Caco-2 (cell line): ENCODE data around the gene DOK7. TPM values are rescaled to one million over a fixed set of nuclear protein-coding genes. Genes with fewer than 3 reads are reported as not detected.
"Not testable (repeated sequence)": the region's sequence is repeated elsewhere in the genome, so short reads cannot be mapped to it uniquely, and the experiment has no call there.

Experiments used
- BruUV-seq: library from RNA; stranded (reverse); fragments of 400-500 nt; replicated peaks from 2 replicates; lab custom pipeline; 2021; lab: Mats Ljungman, UMichigan
- CTCF ChIA-PET: fragments of 300-600 bp; sonication (Branson Sonifier 250); formaldehyde crosslinking; loops from one replicate; lab custom pipeline; 2022; ENCODE audit warnings: antibody characterized with exemption; lab: Charles Lee
- POLR2A ChIA-PET: fragments of 300-600 bp; sonication (Branson Sonifier 250); formaldehyde crosslinking; loops from one replicate; lab custom pipeline; 2022; ENCODE audit warnings: antibody characterized with exemption; lab: Charles Lee
- DNase-seq, 2 experiments: peaks; one replicate each; pipeline versions ENCODE4 v3.0.0 to v3.0.0-alpha.2; 2020 to 2022
- H3K27me3 ChIP-seq: replicated peaks from 2 replicates; pipeline ENCODE4 v1.6.0; 2011; ENCODE audit warnings: low read length; ENCODE audit not compliant: control insufficient read depth, insufficient read depth
- H3K36me3 ChIP-seq: 2 replicates; pipeline ENCODE4 v1.5.1; 2011; ENCODE audit warnings: low read length; ENCODE audit not compliant: control insufficient read depth, insufficient read depth
- H3K4me1 ChIP-seq: fragments of 250-450 bp; sonication (Bioruptor Pico); 2 replicates; pipeline ENCODE4 v1.5.1; 2020; ENCODE audit warnings: mild to moderate bottlenecking
- H3K4me3 ChIP-seq: 2 replicates; pipeline ENCODE4 v1.5.1; 2011; ENCODE audit warnings: low read depth, mild to moderate bottlenecking, control low read depth, low read length
- H3K9me3 ChIP-seq: fragments of 250-450 bp; sonication (Bioruptor Pico); 2 replicates; pipeline ENCODE4 v1.5.1; 2020; ENCODE audit warnings: mild to moderate bottlenecking, moderate library complexity
- H3K27ac Mint-ChIP-seq: one replicate; pipeline ENCODE4 v1.8.0; 2022; ENCODE audit warnings: mixed read lengths; ENCODE audit not compliant: unreplicated experiment
- H3K27me3 Mint-ChIP-seq: one replicate; pipeline ENCODE4 v1.8.0; 2022; ENCODE audit warnings: mixed read lengths; ENCODE audit not compliant: insufficient read depth, unreplicated experiment
- H3K36me3 Mint-ChIP-seq: one replicate; pipeline ENCODE4 v1.8.0; 2022; ENCODE audit warnings: mild to moderate bottlenecking, mixed read lengths; ENCODE audit not compliant: insufficient read depth, unreplicated experiment
- H3K4me1 Mint-ChIP-seq: one replicate; pipeline ENCODE4 v1.8.0; 2022; ENCODE audit warnings: low read depth, mixed read lengths; ENCODE audit not compliant: unreplicated experiment
- H3K4me3 Mint-ChIP-seq: one replicate; pipeline ENCODE4 v1.8.0; 2022; ENCODE audit warnings: mild to moderate bottlenecking, moderate library complexity, mixed read lengths; ENCODE audit not compliant: unreplicated experiment
- H3K9me3 Mint-ChIP-seq: one replicate; pipeline ENCODE4 v1.8.0; 2022; ENCODE audit warnings: mixed read lengths; ENCODE audit not compliant: unreplicated experiment
- CTCF ChIP-seq, 2 experiments: fragments of 200-600 bp in 1 of 2; IDR thresholded peaks; 1 replicate in 1 of 2; 2 replicates in 1 of 2; pipeline versions ENCODE4 v1.5.1 to v1.8.0; 2011 to 2022; ENCODE audit warnings: antibody characterized with exemption in 1 of 2, control low read depth in 1 of 2, inconsistent platforms in 1 of 2, low read depth in 1 of 2, low read length in 1 of 2, mild to moderate bottlenecking in 1 of 2, moderate library complexity in 1 of 2; ENCODE audit not compliant: insufficient read depth in 1 of 2, severe bottlenecking in 1 of 2, unreplicated experiment in 1 of 2
- intact Hi-C: fragments of 100-400 bp; cut with micrococcal nuclease; formaldehyde crosslinking; loops from one replicate; pipeline ENCODE4 v1.10.0; 2022; ENCODE audit not compliant: unreplicated experiment
- total RNA-seq: library from RNA; stranded (reverse); gene quantifications from 2 replicates; pipeline ENCODE4 v1.2.3, GENCODE V29; 2022

The DOK7 gene
- total RNA-seq, 1 experiment from 2014 or later: 0.29 TPM

GRCh38 chr4:3452376-3452775 is 10.7 kb upstream of the DOK7 start:
- H3K27ac Mint-ChIP-seq: no peak overlapping the region
- ChIA-PET POLR2A (no interaction called here), CTCF (no interaction called here)
- peak; percentile 40 to 64 for TF ChIP-seq CTCF (IDR thresholded peaks at IDR 0.05; ENCODE audit: insufficient read depth in 1 of 2, low read depth in 1 of 2, low read length in 1 of 2, severe bottlenecking in 1 of 2, unreplicated experiment in 1 of 2)
- H3K27me3 Mint-ChIP-seq: no peaks in the 10 kb centered on the region
- Histone ChIP-seq H3K27me3 (no peaks in the 10 kb centered on the region), H3K4me3 (no peak overlapping the region), H3K9me3 (no peaks in the 10 kb centered on the region), H3K36me3 (no peaks in the 10 kb centered on the region), H3K4me1 (no peaks in the 10 kb centered on the region)
- intact Hi-C loops: no loop called here
- peak in 1 of 2 experiments; percentile 47 for DNase-seq
- BruUV-seq: no TSS peak
- no peak overlapping the region for H3K4me3 Mint-ChIP-seq
- no peaks in the 10 kb centered on the region for H3K36me3 Mint-ChIP-seq
- H3K4me1 Mint-ChIP-seq: no peaks in the 10 kb centered on the region
- H3K9me3 Mint-ChIP-seq: peaks cover 10% of the 10 kb centered on the region

- CTCF ChIA-PET, H3K4me1 Mint-ChIP-seq, H3K36me3 ChIP-seq, BruUV-seq, POLR2A ChIA-PET, intact Hi-C loops, DNase-seq, H3K9me3 ChIP-seq, H3K4me3 Mint-ChIP-seq, H3K27me3 Mint-ChIP-seq, H3K4me1 ChIP-seq, H3K27ac Mint-ChIP-seq, H3K27me3 ChIP-seq, H3K36me3 Mint-ChIP-seq, H3K4me3 ChIP-seq: not testable (repeated sequence)
- H3K9me3 Mint-ChIP-seq: peaks cover 10% of the 10 kb centered on the region
These were observed 7.5 kb upstream of the DOK7 start for GRCh38 chr4:3455596-3455995.

GRCh38 chr4:3458371-3458770 is 4.7 kb upstream of the DOK7 start:
- ChIA-PET CTCF (no interaction called here), POLR2A (no interaction called here)
- H3K4me1 Mint-ChIP-seq: no peaks in the 10 kb centered on the region
- intact Hi-C loops: no loop called here
- BruUV-seq: no TSS peak
- no peaks in the 10 kb centered on the region for H3K4me1 ChIP-seq
- H3K36me3 Mint-ChIP-seq: no peaks in the 10 kb centered on the region
- H3K27me3 Mint-ChIP-seq: peaks cover 3% of the 10 kb centered on the region
- peaks cover 10% of the 10 kb centered on the region for H3K9me3 Mint-ChIP-seq
- H3K9me3 ChIP-seq: no peaks in the 10 kb centered on the region
- H3K36me3 ChIP-seq: no peaks in the 10 kb centered on the region
- no peak for DNase-seq
- H3K27ac Mint-ChIP-seq: no peak overlapping the region
- TF ChIP-seq CTCF (IDR thresholded peaks at IDR 0.05; ENCODE audit: insufficient read depth in 1 of 2, low read depth in 1 of 2, low read length in 1 of 2, severe bottlenecking in 1 of 2, unreplicated experiment in 1 of 2): no peak
- H3K4me3 ChIP-seq: no peak overlapping the region
- H3K4me3 Mint-ChIP-seq: no peak overlapping the region
- H3K27me3 ChIP-seq: no peaks in the 10 kb centered on the region

- POLR2A ChIA-PET, intact Hi-C loops, CTCF ChIA-PET, H3K4me3 ChIP-seq, DNase-seq, H3K36me3 Mint-ChIP-seq, BruUV-seq, H3K4me1 Mint-ChIP-seq, H3K36me3 ChIP-seq, H3K27me3 Mint-ChIP-seq, H3K27me3 ChIP-seq, H3K4me3 Mint-ChIP-seq, H3K27ac Mint-ChIP-seq, H3K9me3 ChIP-seq, H3K4me1 ChIP-seq: not testable (repeated sequence)
- peaks cover 10% of the 10 kb centered on the region for H3K9me3 Mint-ChIP-seq
These were observed 4.0 kb upstream of the DOK7 start for GRCh38 chr4:3459156-3459555.
